ENCODE results near the gene BLM.
"Not testable (repeated sequence)": the region's sequence is repeated elsewhere in the genome, so short reads cannot be mapped to it uniquely, and the experiment has no call there.

Gene BLM

GRCh38 chr15:90716976-90717821 lies at the start of gene BLM:
Gene BLM, plus strand, starts transcription at chr15:90717346. Its CDS starts 30,047 bp downstream, at chr15:90747393.
- peak; percentile 87 to 88 for DNase-seq (ENCODE audit: low read depth in 2 of 2)

GRCh38 chr15:90667755-90668345 lies 49.3 kb upstream of the BLM start:
- not testable (repeated sequence) for DNase-seq (ENCODE audit: low read depth in 2 of 2)

GRCh38 chr15:90670631-90671030 lies 46.5 kb upstream of the BLM start:
- DNase-seq (ENCODE audit: low read depth in 2 of 2), result not testable (repeated sequence)

GRCh38 chr15:90671216-90671615 lies 45.9 kb upstream of the BLM start:
- DNase-seq (ENCODE audit: low read depth in 2 of 2), result no peak

GRCh38 chr15:90673357-90673756 lies 43.8 kb upstream of the BLM start:
- DNase-seq (ENCODE audit: low read depth in 2 of 2), result not testable (repeated sequence)

GRCh38 chr15:90674476-90674875 lies 42.7 kb upstream of the BLM start:
- no peak for DNase-seq (ENCODE audit: low read depth in 2 of 2)

- no peak for DNase-seq (ENCODE audit: low read depth in 2 of 2)
Observed at GRCh38 chr15:90675464-90675863, 41.7 kb upstream of the BLM start.

GRCh38 chr15:90677807-90678790 lies 39.0 kb upstream of the BLM start:
- DNase-seq (ENCODE audit: low read depth in 2 of 2), result no peak

- no peak for DNase-seq (ENCODE audit: low read depth in 2 of 2)
Observed at GRCh38 chr15:90679959-90680358, 37.2 kb upstream of the BLM start.

- DNase-seq (ENCODE audit: low read depth in 2 of 2), result no peak
Observed at GRCh38 chr15:90680371-90680935, 36.7 kb upstream of the BLM start.

GRCh38 chr15:90681056-90681455 lies 36.1 kb upstream of the BLM start:
- DNase-seq (ENCODE audit: low read depth in 2 of 2), result no peak

GRCh38 chr15:90681480-90681879 lies 35.7 kb upstream of the BLM start:
- DNase-seq (ENCODE audit: low read depth in 2 of 2), result no peak

- DNase-seq (ENCODE audit: low read depth in 2 of 2), result no peak
Observed at GRCh38 chr15:90683371-90683770, 33.8 kb upstream of the BLM start.

GRCh38 chr15:90683876-90684275 lies 33.3 kb upstream of the BLM start:
- no peak for DNase-seq (ENCODE audit: low read depth in 2 of 2)

GRCh38 chr15:90684281-90684680 lies 32.9 kb upstream of the BLM start:
- no peak for DNase-seq (ENCODE audit: low read depth in 2 of 2)

GRCh38 chr15:90685591-90686434 lies 31.3 kb upstream of the BLM start:
- DNase-seq (ENCODE audit: low read depth in 2 of 2), result no peak

- no peak for DNase-seq (ENCODE audit: low read depth in 2 of 2)
Observed at GRCh38 chr15:90686435-90687218, 30.5 kb upstream of the BLM start.

GRCh38 chr15:90689326-90689961 lies 27.7 kb upstream of the BLM start:
- not testable (repeated sequence) for DNase-seq (ENCODE audit: low read depth in 2 of 2)

- no peak for DNase-seq (ENCODE audit: low read depth in 2 of 2)
Observed at GRCh38 chr15:90690585-90690984, 26.6 kb upstream of the BLM start.
